Measurements from ENCODE around the gene MAST2. TPM values are rescaled to one million over a fixed set of nuclear protein-coding genes. Genes with fewer than 3 reads are reported as not detected.

Gene MAST2
- total and polyA plus RNA-seq, 11 donors, result 56.8 to 123 (median 79.7) TPM

GRCh38 chr1:46036894-46037839 lies 233.8 kb downstream of the MAST2 start:
- DNase-seq, result peak; percentile 81 to 92 (median 85)
- H3K9me3 ChIP-seq, result no peaks in the 10 kb centered on the region
- intact Hi-C loops (cut with DNase I), result loop anchor here in 8 of 10 donors (1.0 to 10.0 kb wide), 6 partner anchors 95 to 308 kb away; partner anchors contain the start of genes PIK3R3 (in 5 of the 8) and NSUN4 (in 1 of the 8)
- no peak overlapping the region for H3K4me3 ChIP-seq
- H3K4me1 ChIP-seq, result peaks cover 11 to 67% (median 39%) of the 10 kb centered on the region in 12 donors
- peak overlapping the region in 9 of 12 donors; percentile 8 to 52 (median 35) for H3K27ac ChIP-seq
- WGBS, 4 donors, result 24 to 30% (median 25%) methylated on average over 10 to 11 of the region's 11 CpGs
- TF ChIP-seq POLR2A (IDR thresholded peaks at IDR 0.05), result no peak
- peak; percentile 93 to 99 (median 97) for TF ChIP-seq CTCF (IDR thresholded peaks at IDR 0.05)
- ATAC-seq, result peak; percentile 35 to 70 (median 59)
- peaks cover 0 to 43% (median 27%) of the 10 kb centered on the region in 9 donors for H3K36me3 ChIP-seq
- H3K27me3 ChIP-seq, result no peaks in the 10 kb centered on the region

- Histone ChIP-seq H3K9me3 (no peaks in the 10 kb centered on the region), H3K27ac (peak overlapping the region in 11 of 12 donors; percentile 6 to 70 (median 33)), H3K4me3 (no peak overlapping the region), H3K27me3 (no peaks in the 10 kb centered on the region), H3K4me1 (peaks cover 11 to 75% (median 41%) of the 10 kb centered on the region in 12 donors), H3K36me3 (peaks cover 0 to 59% (median 37%) of the 10 kb centered on the region in 9 donors)
- TF ChIP-seq POLR2A (IDR thresholded peaks at IDR 0.05) (no peak), CTCF (IDR thresholded peaks at IDR 0.05) (no peak)
- peak; percentile 12 to 43 (median 40) for ATAC-seq
- 5 to 18% (median 13%) methylated on average over 4 of the region's 4 CpGs for WGBS, 4 donors
- DNase-seq, result peak in 3 of 5 donors; percentile 42 to 65 (median 65)
- intact Hi-C loops (cut with DNase I), result loop anchor here in 9 of 10 donors (2.0 to 10.0 kb wide), 5 partner anchors 93 to 305 kb away; partner anchors contain the start of genes PIK3R3 (in 7 of the 9) and NSUN4 (in 1 of the 9)
Measured at GRCh38 chr1:46039571-46040052, 236.2 kb downstream of the MAST2 start.

GRCh38 chr1:46041551-46041950 lies 238.1 kb downstream of the MAST2 start:
- no peaks in the 10 kb centered on the region for H3K27me3 ChIP-seq
- peak overlapping the region in 7 of 12 donors; percentile 6 to 41 (median 23) for H3K27ac ChIP-seq
- no peaks in the 10 kb centered on the region for H3K9me3 ChIP-seq
- no peak overlapping the region for H3K4me3 ChIP-seq
- peaks cover 0 to 64% (median 42%) of the 10 kb centered on the region in 9 donors for H3K36me3 ChIP-seq
- peaks cover 11 to 65% (median 41%) of the 10 kb centered on the region in 12 donors for H3K4me1 ChIP-seq
- WGBS, 4 donors, result 89 to 95% (median 91%) methylated on average over 2 of the region's 2 CpGs
- no peak for ATAC-seq
- intact Hi-C loops (cut with DNase I), result no loop called here
- no peak for DNase-seq
- TF ChIP-seq POLR2A (IDR thresholded peaks at IDR 0.05) (no peak), CTCF (IDR thresholded peaks at IDR 0.05) (no peak)

- Histone ChIP-seq H3K4me3 (no peak overlapping the region), H3K4me1 (peaks cover 11 to 61% (median 37%) of the 10 kb centered on the region in 12 donors), H3K27ac (peak overlapping the region in 7 of 12 donors; percentile 6 to 41 (median 23)), H3K27me3 (no peaks in the 10 kb centered on the region), H3K9me3 (no peaks in the 10 kb centered on the region), H3K36me3 (peaks cover 0 to 68% (median 42%) of the 10 kb centered on the region in 9 donors)
- ATAC-seq, result peak; percentile 39 to 73 (median 51)
- intact Hi-C loops (cut with DNase I), result no loop called here
- TF ChIP-seq CTCF (IDR thresholded peaks at IDR 0.05) (no peak), POLR2A (IDR thresholded peaks at IDR 0.05) (no peak)
- peak in 2 of 5 donors; percentile 48 to 54 for DNase-seq
Measured at GRCh38 chr1:46041974-46042373, 238.6 kb downstream of the MAST2 start.

Data from heart left ventricle (tissue), 16 donors.